ENCODE data around the gene LRRC8C. TPM values are rescaled to one million over a fixed set of nuclear protein-coding genes. Genes with fewer than 3 reads are reported as not detected.

The LRRC8C gene
- total RNA-seq, 4 donors from 2014 or later: 4.3 to 6.2 (median 5.7) TPM

DNA sequence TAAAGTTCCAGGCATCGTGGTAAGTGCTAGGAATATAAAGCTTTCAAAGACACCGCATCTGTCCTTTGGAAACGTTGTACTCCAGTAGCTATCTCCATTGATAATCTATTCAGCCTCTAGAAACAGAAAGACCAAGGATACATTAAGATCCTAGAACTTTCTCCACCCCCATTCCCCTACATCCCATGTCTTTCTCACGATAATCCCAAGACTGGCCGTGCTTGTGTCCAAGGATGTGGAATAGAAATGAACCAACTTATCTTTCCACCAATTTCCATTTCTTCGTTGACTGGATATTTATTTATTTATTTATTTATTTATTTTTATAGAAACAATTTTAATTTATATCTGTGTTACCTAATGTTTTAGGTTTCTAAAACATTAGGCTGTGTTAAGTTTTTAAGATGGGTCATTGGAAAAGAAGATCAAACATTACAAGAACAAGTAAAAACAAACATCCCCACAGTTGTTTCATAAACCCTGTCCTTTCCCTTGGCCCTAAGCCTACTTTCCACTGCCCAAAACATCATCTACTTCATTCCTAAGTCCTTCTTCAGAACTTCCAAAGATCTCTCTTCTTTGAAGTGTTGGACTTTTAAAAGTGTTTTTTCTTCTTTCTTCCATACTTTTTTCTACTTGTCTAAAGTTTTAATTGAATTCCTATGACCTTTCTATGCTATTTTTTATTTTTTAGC, 39.7 kb downstream of the LRRC8C start:
- no peak for TF ChIP-seq POLR2A (IDR thresholded peaks at IDR 0.05)
- TF ChIP-seq, protein P1, sequence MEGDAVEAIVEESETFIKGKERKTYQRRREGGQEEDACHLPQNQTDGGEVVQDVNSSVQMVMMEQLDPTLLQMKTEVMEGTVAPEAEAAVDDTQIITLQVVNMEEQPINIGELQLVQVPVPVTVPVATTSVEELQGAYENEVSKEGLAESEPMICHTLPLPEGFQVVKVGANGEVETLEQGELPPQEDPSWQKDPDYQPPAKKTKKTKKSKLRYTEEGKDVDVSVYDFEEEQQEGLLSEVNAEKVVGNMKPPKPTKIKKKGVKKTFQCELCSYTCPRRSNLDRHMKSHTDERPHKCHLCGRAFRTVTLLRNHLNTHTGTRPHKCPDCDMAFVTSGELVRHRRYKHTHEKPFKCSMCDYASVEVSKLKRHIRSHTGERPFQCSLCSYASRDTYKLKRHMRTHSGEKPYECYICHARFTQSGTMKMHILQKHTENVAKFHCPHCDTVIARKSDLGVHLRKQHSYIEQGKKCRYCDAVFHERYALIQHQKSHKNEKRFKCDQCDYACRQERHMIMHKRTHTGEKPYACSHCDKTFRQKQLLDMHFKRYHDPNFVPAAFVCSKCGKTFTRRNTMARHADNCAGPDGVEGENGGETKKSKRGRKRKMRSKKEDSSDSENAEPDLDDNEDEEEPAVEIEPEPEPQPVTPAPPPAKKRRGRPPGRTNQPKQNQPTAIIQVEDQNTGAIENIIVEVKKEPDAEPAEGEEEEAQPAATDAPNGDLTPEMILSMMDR (IDR thresholded peaks at IDR 0.05): no peak
- intact Hi-C loops (cut with DNase I; ENCODE audit: low total_unique reads): no loop called here
- 81 to 82% methylated on average over 6 of the region's 6 CpGs for WGBS, 2 donors
- H3K4me3 ChIP-seq (ENCODE audit: low read depth, poor library complexity, severe bottlenecking): no peak overlapping the region
- no peak for DNase-seq (ENCODE audit: low spot score in 2 of 2)

DNA sequence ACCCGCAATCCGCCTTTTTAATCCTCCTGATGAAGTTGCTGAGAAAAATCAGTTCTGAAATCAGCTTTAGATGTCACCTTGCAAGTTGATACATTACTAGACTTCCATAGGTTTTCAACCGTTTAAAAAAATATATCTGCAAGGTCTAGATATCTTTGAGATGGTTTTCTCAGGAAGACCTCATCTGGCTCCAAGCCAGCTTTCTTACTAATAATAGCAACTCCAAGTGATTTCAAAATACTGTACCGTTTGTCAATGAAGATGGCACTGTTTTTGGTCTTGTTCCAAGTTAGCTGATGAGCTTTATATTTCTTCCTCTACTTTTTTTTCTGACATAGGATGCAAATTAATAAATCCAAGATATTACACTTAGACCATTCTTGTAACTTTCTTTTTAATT, 40.3 kb downstream of the LRRC8C start:
- WGBS, 2 donors: 63 to 70% methylated on average over 4 of the region's 4 CpGs
- intact Hi-C loops (cut with DNase I; ENCODE audit: low total_unique reads): no loop called here
- H3K4me3 ChIP-seq (ENCODE audit: low read depth, poor library complexity, severe bottlenecking): no peak overlapping the region
- TF ChIP-seq, protein P1 (IDR thresholded peaks at IDR 0.05): no peak
- TF ChIP-seq POLR2A (IDR thresholded peaks at IDR 0.05): no peak
- DNase-seq (ENCODE audit: low spot score in 2 of 2): no peak

DNA sequence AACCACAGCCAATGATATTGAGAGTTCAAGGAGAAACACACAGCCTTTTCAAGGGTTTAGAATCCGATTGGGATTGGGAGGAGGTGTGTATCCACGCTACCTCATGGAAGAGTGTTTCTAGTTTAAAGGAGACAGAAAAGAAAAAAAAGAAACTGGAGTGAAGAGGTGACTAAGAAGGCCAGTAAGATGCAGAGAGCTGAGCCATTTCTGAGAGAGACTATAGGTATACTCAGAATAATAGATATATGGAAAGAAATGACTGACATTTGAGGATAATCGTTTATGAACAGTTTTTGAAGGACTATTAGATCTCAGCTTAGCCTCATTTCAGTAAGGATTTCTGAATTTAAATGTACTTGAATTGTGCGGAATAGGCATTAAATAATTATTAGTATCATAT, 42.8 kb downstream of the LRRC8C start:
- intact Hi-C loops (cut with DNase I; ENCODE audit: low total_unique reads): no loop called here
- WGBS, 2 donors: 92 to 96% methylated on average over 4 of the region's 4 CpGs

GRCh38 chr1:89681045-89681729, 48.3 kb downstream of the LRRC8C start:
- WGBS, 2 donors: 87 to 94% methylated on average over 2 of the region's 2 CpGs
- H3K4me3 ChIP-seq (ENCODE audit: low read depth, poor library complexity, severe bottlenecking): no peak overlapping the region
- no peak for DNase-seq (ENCODE audit: low spot score in 2 of 2)

More for the DNA sequence above, 42.8 kb downstream of the LRRC8C start:
- TF ChIP-seq, protein P1 (IDR thresholded peaks at IDR 0.05): no peak
- no peak for TF ChIP-seq POLR2A (IDR thresholded peaks at IDR 0.05)
- DNase-seq (ENCODE audit: low spot score in 2 of 2): no peak
- no peak overlapping the region for H3K4me3 ChIP-seq (ENCODE audit: low read depth, poor library complexity, severe bottlenecking)

GRCh38 chr1:89682611-89683010, 49.7 kb downstream of the LRRC8C start:
- intact Hi-C loops (cut with DNase I; ENCODE audit: low total_unique reads): no loop called here
- no peak for DNase-seq (ENCODE audit: low spot score in 2 of 2)
- no peak for TF ChIP-seq POLR2A (IDR thresholded peaks at IDR 0.05)
- TF ChIP-seq, protein P1 (IDR thresholded peaks at IDR 0.05): no peak
- H3K4me3 ChIP-seq (ENCODE audit: low read depth, poor library complexity, severe bottlenecking): no peak overlapping the region

More at GRCh38 chr1:89681045-89681729, 48.3 kb downstream of the LRRC8C start:
- intact Hi-C loops (cut with DNase I; ENCODE audit: low total_unique reads): no loop called here
- TF ChIP-seq POLR2A (IDR thresholded peaks at IDR 0.05): no peak
- TF ChIP-seq, protein P1 (IDR thresholded peaks at IDR 0.05): no peak
